Uterus (tissue), 4 donors: ENCODE results near the gene HSD11B1. TPM values are rescaled to one million over a fixed set of nuclear protein-coding genes. Genes with fewer than 3 reads are reported as not detected.
A peak's percentile ranks its signal among the peaks of the same experiment; 100 is the strongest.

Experiments used
- DNase-seq, 2 donors: peaks; one replicate each; pipeline ENCODE4 v3.0.0-alpha.2; 2019 to 2020
- H3K27ac ChIP-seq, 2 donors: fragments of 200-600 bp; sonication (generic); 1 replicate in 1 of 2; 2 replicates in 1 of 2; pipeline ENCODE4 v1.5.1; 2016 to 2018
- H3K27me3 ChIP-seq, 2 donors: fragments of 200-600 bp; sonication (generic); one replicate each; pipeline ENCODE4 v1.5.1; 2018 to 2019; ENCODE audit warnings: control low read depth in 1 of 2
- H3K36me3 ChIP-seq, 2 donors: fragments of 200-600 bp; sonication (generic); one replicate each; pipeline ENCODE4 v1.5.1; 2019; ENCODE audit warnings: control low read depth in 1 of 2
- H3K4me1 ChIP-seq, 2 donors: fragments of 200-600 bp; sonication (generic); one replicate each; pipeline ENCODE4 v1.5.1; 2018 to 2019; ENCODE audit warnings: control low read depth in 1 of 2
- H3K4me3 ChIP-seq, 2 donors: fragments of 200-600 bp; sonication (generic); 1 replicate in 1 of 2; 2 replicates in 1 of 2; pipeline ENCODE4 v1.5.1; 2018 to 2019; ENCODE audit warnings: mild to moderate bottlenecking in 1 of 2
- H3K9me3 ChIP-seq, 2 donors: fragments of 200-600 bp; sonication (generic); one replicate each; pipeline ENCODE4 v1.5.1; 2019; ENCODE audit warnings: control low read depth in 1 of 2
- CTCF ChIP-seq, 4 experiments: fragments of 200-600 bp in 2 of 4; fragments of 450-650 bp in 2 of 4; sonication (generic) in 2 of 4; IDR thresholded peaks; one replicate each; pipeline ENCODE4 v1.5.1; 2016 to 2019; ENCODE audit warnings: antibody characterized with exemption in 4 of 4, mild to moderate bottlenecking in 2 of 4, moderate library complexity in 1 of 4
- POLR2A ChIP-seq, 2 donors: fragments of 450-650 bp; IDR thresholded peaks; one replicate each; pipeline ENCODE4 v1.6.1; 2016; ENCODE audit warnings: antibody characterized with exemption in 2 of 2, mild to moderate bottlenecking in 1 of 2, moderate library complexity in 1 of 2
- intact Hi-C: fragments of 100-400 bp; cut with DNase I; formaldehyde crosslinking; loops from one replicate; pipeline ENCODE4 v1.15.1; 2023; ENCODE audit warnings: low total_unique reads
- total RNA-seq, 4 donors: library from RNA; depleted of rRNA in 3 of 4; stranded (reverse); fragments of >200 nt in 3 of 4; gene quantifications; one replicate each; pipeline versions ENCODE4 v1.1.0 to v1.2.4, GENCODE V29; 2014 to 2023
- donor health status: DM: yes; HTN: yes; CAD: no.

HSD11B1 gene
- total RNA-seq, 4 donors from 2014 or later = 0.59 to 12.8 (median 2.2) TPM

GRCh38 chr1:209702832-209703231, 1.8 kb upstream of the HSD11B1 start:
- intact Hi-C loops = no loop called here
- no peak overlapping the region for H3K27ac ChIP-seq
- H3K4me3 ChIP-seq = no peak overlapping the region
- no peaks in the 10 kb centered on the region for H3K36me3 ChIP-seq
- H3K9me3 ChIP-seq = no peaks in the 10 kb centered on the region
- no peak for DNase-seq
- TF ChIP-seq CTCF (IDR thresholded peaks at IDR 0.05) (no peak), POLR2A (IDR thresholded peaks at IDR 0.05) (no peak)
- no peaks in the 10 kb centered on the region for H3K4me1 ChIP-seq
- H3K27me3 ChIP-seq = no peaks in the 10 kb centered on the region

GRCh38 chr1:209703834-209704504, 677 bp upstream of the HSD11B1 start:
- DNase-seq = peak in 1 of 2 donors; percentile 25
- intact Hi-C loops = no loop called here
- no peak overlapping the region for H3K4me3 ChIP-seq
- TF ChIP-seq POLR2A (IDR thresholded peaks at IDR 0.05) (no peak), CTCF (IDR thresholded peaks at IDR 0.05) (no peak)
- H3K27me3 ChIP-seq = no peaks in the 10 kb centered on the region
- H3K9me3 ChIP-seq = no peaks in the 10 kb centered on the region
- no peaks in the 10 kb centered on the region for H3K4me1 ChIP-seq
- peak overlapping the region in 1 of 2 donors; percentile 20 for H3K27ac ChIP-seq
- no peaks in the 10 kb centered on the region for H3K36me3 ChIP-seq

- Histone ChIP-seq H3K27me3 (no peaks in the 10 kb centered on the region), H3K4me1 (no peaks in the 10 kb centered on the region), H3K4me3 (no peak overlapping the region), H3K36me3 (no peaks in the 10 kb centered on the region), H3K9me3 (no peaks in the 10 kb centered on the region), H3K27ac (peak overlapping the region; percentile 53 to 70)
- no peak for TF ChIP-seq POLR2A (IDR thresholded peaks at IDR 0.05)
- TF ChIP-seq CTCF (IDR thresholded peaks at IDR 0.05) = no peak
- intact Hi-C loops = no loop called here
- DNase-seq = no peak
Observed at GRCh38 chr1:209705033-209705598, 470 bp downstream of the HSD11B1 start.

- Histone ChIP-seq H3K4me1 (no peaks in the 10 kb centered on the region), H3K27ac (no peak overlapping the region), H3K36me3 (no peaks in the 10 kb centered on the region), H3K4me3 (no peak overlapping the region), H3K27me3 (no peaks in the 10 kb centered on the region), H3K9me3 (no peaks in the 10 kb centered on the region)
- DNase-seq = no peak
- intact Hi-C loops = no loop called here
- TF ChIP-seq CTCF (IDR thresholded peaks at IDR 0.05) (no peak), POLR2A (IDR thresholded peaks at IDR 0.05) (no peak)
Observed at GRCh38 chr1:209706622-209707021, 2.0 kb downstream of the HSD11B1 start.

- intact Hi-C loops = no loop called here
- no peak for DNase-seq
- Histone ChIP-seq H3K36me3 (no peaks in the 10 kb centered on the region), H3K27me3 (no peaks in the 10 kb centered on the region), H3K4me3 (no peak overlapping the region), H3K9me3 (no peaks in the 10 kb centered on the region), H3K27ac (no peak overlapping the region), H3K4me1 (no peaks in the 10 kb centered on the region)
- TF ChIP-seq CTCF (IDR thresholded peaks at IDR 0.05) (no peak), POLR2A (IDR thresholded peaks at IDR 0.05) (no peak)
Observed at GRCh38 chr1:209707308-209707707, 2.7 kb downstream of the HSD11B1 start.
